GM11168 (cell line): Measurements from ENCODE around the gene PAPLN.
"Not testable (repeated sequence)": the region's sequence is repeated elsewhere in the genome, so short reads cannot be mapped to it uniquely, and the experiment has no call there.

Experiments
- in situ Hi-C: fragments of 300-500 bp; cut with MboI; formaldehyde crosslinking; loops from one replicate; pipeline ENCODE4 v1.12.0; 2022; ENCODE audit warnings: low sequenced_read_pairs; ENCODE audit not compliant: unreplicated experiment

PAPLN gene, protein sequence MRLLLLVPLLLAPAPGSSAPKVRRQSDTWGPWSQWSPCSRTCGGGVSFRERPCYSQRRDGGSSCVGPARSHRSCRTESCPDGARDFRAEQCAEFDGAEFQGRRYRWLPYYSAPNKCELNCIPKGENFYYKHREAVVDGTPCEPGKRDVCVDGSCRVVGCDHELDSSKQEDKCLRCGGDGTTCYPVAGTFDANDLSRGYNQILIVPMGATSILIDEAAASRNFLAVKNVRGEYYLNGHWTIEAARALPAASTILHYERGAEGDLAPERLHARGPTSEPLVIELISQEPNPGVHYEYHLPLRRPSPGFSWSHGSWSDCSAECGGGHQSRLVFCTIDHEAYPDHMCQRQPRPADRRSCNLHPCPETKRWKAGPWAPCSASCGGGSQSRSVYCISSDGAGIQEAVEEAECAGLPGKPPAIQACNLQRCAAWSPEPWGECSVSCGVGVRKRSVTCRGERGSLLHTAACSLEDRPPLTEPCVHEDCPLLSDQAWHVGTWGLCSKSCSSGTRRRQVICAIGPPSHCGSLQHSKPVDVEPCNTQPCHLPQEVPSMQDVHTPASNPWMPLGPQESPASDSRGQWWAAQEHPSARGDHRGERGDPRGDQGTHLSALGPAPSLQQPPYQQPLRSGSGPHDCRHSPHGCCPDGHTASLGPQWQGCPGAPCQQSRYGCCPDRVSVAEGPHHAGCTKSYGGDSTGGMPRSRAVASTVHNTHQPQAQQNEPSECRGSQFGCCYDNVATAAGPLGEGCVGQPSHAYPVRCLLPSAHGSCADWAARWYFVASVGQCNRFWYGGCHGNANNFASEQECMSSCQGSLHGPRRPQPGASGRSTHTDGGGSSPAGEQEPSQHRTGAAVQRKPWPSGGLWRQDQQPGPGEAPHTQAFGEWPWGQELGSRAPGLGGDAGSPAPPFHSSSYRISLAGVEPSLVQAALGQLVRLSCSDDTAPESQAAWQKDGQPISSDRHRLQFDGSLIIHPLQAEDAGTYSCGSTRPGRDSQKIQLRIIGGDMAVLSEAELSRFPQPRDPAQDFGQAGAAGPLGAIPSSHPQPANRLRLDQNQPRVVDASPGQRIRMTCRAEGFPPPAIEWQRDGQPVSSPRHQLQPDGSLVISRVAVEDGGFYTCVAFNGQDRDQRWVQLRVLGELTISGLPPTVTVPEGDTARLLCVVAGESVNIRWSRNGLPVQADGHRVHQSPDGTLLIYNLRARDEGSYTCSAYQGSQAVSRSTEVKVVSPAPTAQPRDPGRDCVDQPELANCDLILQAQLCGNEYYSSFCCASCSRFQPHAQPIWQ

GRCh38 chr14:73237219-73237785 is at the start of gene PAPLN:
TSS of gene PAPLN (plus strand) at chr14:73237506. CDS start at chr14:73239779, 2,273 bp downstream.
- in situ Hi-C loops = no loop called here

DNA sequence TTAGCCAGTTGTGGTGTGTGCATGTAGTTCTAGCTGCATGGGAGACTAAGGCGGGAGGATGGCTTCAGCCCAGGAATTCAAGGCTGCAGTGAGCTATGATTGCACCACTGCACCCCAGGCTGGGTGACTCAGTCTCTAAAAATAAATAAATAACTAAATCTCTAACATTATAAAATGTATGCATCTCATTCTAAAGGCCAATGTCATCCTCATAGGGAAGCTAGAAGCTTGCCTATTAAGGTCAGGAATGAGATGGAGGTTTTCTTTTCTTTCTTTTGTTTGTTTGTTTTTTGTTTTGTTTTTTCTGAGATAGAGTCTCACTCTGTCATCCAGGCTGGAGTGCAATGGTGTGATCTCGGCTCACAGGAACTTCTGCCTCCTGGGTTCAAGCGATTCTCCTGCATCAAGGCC is 48.8 kb upstream of the PAPLN start:
- in situ Hi-C loops = no loop called here

- in situ Hi-C loops = no loop called here
These were observed 47.7 kb upstream of the PAPLN start for GRCh38 chr14:73189651-73190050.

DNA sequence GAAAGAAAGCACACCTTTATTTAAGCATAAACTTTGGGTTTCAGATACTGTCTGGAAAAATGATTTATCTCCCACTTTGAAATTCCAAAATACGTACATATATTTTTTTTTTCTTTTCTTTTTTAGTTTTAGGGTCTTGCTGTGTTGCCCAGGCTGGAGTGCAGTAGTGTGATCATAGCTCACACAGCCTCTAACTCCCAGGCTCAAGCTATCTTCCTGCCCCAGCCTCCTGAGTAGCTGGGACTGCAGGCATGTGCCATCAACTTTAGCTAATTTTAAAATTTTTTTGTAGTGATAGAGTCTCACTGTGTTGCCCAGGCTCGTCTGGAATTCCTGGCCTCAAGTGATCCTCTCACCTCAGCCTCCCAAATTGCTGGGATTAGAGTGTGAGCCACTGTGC is 45.9 kb upstream of the PAPLN start:
- in situ Hi-C loops = no loop called here

DNA sequence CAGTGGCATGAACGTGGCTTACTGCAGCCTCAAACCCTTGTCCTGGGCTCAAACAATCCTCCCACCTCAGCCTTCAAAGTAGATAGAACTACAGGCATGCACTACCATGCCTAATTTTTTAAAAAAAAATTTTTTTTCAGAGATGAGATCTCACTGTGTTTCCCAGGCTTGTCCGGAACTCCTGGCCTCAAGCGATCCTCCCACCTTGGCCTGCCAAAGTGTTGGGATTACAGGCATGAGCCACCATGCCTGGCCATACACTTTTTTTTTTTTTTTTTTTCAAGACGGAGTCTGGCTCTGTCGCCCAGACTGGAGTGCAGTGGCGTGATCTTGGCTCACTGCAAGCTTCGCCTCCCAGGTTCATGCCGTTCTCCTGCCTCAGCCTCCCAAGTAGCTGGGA is 43.0 kb upstream of the PAPLN start:
- in situ Hi-C loops = not testable (repeated sequence)

DNA sequence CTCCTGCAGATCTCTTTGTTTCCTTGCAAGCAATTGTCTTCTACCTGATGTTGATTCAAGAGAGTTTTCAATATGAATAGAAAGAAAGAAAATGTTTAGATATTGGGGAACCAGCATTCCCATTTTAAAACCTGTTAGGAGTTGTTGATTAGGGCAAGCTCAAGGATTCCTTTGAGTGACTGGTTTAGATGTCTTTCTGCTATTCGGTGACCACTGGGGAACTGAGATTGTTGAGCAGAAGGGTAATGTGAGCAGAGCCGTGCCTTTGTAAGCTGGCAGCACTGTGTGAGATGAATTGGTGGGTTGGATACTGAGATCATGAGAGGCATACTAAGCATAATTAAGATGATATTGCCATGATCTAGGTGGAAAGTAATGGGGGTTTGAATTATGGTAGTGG is 39.1 kb upstream of the PAPLN start:
- in situ Hi-C loops = loop anchor here (5.0 kb wide), 1 partner anchor 34 kb away; no protein-coding TSS in a partner anchor

GRCh38 chr14:73203527-73203926 is 33.8 kb upstream of the PAPLN start:
- in situ Hi-C loops = no loop called here

DNA sequence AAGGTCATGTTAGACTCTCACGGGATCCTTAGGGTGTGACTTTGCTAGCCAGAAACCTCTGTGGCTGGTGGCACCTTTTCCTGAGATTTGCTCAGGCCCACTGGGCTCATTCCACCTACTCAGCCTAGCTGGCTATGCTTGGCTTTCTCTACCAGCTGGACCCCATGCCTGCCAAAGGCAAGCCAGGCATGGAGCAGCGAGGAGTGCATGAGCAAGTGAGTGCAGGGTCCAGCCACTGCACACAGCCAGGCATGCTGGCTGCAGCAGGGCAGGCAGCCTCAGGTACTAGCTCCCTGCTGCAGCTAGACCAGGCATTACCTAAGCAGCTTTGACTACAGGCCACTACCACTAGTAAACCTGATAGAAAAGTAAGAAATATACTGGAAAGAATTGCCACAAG is 29.7 kb upstream of the PAPLN start:
- in situ Hi-C loops = no loop called here

DNA sequence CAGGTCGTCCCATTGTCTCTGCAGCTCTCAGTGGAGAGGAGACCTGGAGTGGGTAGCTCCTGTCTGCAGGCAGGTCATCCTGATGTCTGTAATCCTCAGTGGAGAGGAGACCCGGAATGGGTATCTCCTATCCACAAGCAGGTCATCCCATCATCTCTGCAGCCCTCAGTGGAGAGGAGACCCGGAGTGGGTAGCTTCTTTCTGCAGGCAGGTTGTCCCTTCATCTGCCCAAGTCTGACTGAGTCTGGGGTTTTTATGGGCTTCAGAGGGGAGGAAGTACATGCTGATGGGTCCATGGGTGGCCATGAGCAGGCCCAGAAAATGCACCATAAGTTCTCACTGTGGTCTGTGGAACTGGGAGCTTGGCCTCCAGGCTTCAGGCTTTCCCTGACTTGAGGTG is 28.9 kb upstream of the PAPLN start:
- in situ Hi-C loops = no loop called here

DNA sequence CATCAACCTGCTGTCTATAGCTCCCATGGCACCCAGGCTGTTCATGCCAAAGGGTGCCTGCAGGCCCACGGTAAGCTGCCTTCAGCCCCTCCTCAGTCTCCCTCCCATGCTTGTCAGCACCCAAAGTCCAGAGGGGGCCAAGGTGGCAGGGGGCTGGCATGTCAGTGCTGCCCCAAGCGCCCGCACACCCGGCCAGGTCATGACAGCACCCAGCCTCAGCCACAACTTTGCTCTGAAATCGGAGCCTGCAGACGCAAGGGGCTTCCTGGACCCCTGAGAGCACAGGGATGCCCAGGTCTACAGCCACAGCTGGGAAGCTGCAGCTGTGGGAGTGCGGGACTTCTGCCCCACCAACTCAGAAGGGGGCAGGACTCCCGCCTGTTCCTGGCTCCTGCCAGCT is 28.5 kb upstream of the PAPLN start:
- in situ Hi-C loops = no loop called here

- in situ Hi-C loops = no loop called here
These were observed 27.4 kb upstream of the PAPLN start for GRCh38 chr14:73209953-73210352.

GRCh38 chr14:73211251-73212040 is 25.9 kb upstream of the PAPLN start:
- in situ Hi-C loops = no loop called here

DNA sequence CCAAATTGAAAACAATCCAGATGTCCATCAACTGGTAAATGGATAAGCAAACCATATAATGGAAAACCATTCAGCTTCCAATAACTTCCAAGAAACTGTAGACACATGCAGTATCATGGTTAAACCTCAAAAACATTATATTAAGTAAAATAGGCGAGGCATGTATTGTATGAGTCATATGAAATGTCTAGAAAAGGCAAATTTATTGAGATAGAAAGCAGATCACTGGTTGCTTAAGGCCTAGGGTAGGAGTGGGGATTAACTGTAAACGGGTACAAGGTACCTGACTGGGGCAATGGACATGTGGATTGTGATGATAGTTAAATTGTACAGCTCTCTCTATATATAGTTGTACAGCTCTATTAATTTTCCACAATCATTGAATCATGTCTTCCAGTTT is 21.3 kb upstream of the PAPLN start:
- in situ Hi-C loops = no loop called here

- in situ Hi-C loops = no loop called here
These were observed 19.9 kb upstream of the PAPLN start for GRCh38 chr14:73217411-73217810.

DNA sequence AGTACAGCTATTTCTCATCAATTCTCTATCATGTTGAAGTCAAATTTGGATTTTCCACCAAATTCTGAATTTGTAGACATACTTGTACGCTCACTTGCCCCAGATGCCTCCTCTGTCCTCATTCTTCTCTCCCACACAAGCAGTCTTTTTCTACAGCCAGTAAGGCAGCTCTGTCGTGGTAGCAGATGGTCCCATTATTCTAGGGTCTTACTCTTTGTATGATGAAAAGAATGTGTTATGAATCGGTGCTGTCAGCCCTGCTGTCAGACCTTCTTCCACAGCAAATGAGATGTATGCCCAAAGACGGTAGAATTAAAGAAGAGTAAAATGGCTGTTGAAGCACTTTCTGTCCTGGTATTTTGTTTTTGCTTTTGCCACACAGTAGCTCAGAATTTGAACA is 17.2 kb upstream of the PAPLN start:
- in situ Hi-C loops = no loop called here

GRCh38 chr14:73220634-73221033 is 16.7 kb upstream of the PAPLN start:
- in situ Hi-C loops = no loop called here

- in situ Hi-C loops = no loop called here
These were observed 15.4 kb upstream of the PAPLN start for GRCh38 chr14:73221945-73222344.

- in situ Hi-C loops = no loop called here
These were observed 14.3 kb upstream of the PAPLN start for GRCh38 chr14:73223049-73223448.

GRCh38 chr14:73225496-73225895 is 11.8 kb upstream of the PAPLN start:
- in situ Hi-C loops = no loop called here
